IMR-90 (cell line): ENCODE results near the gene CYP4F22. TPM values are rescaled to one million over a fixed set of nuclear protein-coding genes. Genes with fewer than 3 reads are reported as not detected.

Experiments used
- ATAC-seq: fragments of 200-7000 bp; cut with Tn5 transposase; 2 replicates; pipeline ENCODE4 v1.9.1; 2020; ENCODE audit warnings: low read depth, mild to moderate bottlenecking, moderate library complexity
- BruUV-seq: library from RNA; stranded (reverse); fragments of 400-500 nt; replicated peaks from 2 replicates; lab custom pipeline; 2021; lab: Mats Ljungman, UMichigan
- CTCF ChIA-PET: fragments of 300-600 bp; formaldehyde crosslinking; extraction: SDS; loops from one replicate; lab custom pipeline; 2021; ENCODE audit warnings: antibody characterized with exemption; lab: Yijun Ruan, JAX
- POLR2A ChIA-PET: fragments of 300-600 bp; sonication (Branson Sonifier 250); formaldehyde crosslinking; loops from one replicate; lab custom pipeline; 2022; ENCODE audit warnings: antibody characterized with exemption; ENCODE audit not compliant: unreplicated experiment; lab: Charles Lee
- DNase-seq: peaks from one replicate; pipeline ENCODE4 v3.0.0; 2013
- H2AFZ ChIP-seq: replicated peaks from 2 replicates; pipeline ENCODE3; 2013; ENCODE audit warnings: low read length, mild to moderate bottlenecking; ENCODE audit not compliant: poor library complexity
- H2AK5ac ChIP-seq: 2 replicates; pipeline ENCODE4 v1.6.1; 2013; ENCODE audit warnings: low read depth, low read length, inconsistent platforms
- H2AK9ac ChIP-seq: replicated peaks from 2 replicates; pipeline ENCODE3; 2013; ENCODE audit warnings: mild to moderate bottlenecking, low read depth, low read length, moderate library complexity; ENCODE audit not compliant: poor library complexity
- H2BK120ac ChIP-seq: 2 replicates; pipeline ENCODE4 v1.6.1; 2013; ENCODE audit warnings: low read depth, low read length, inconsistent platforms
- H2BK15ac ChIP-seq: 3 replicates; pipeline ENCODE4 v1.6.1; 2013; ENCODE audit warnings: low read depth, low read length, inconsistent platforms
- H2BK20ac ChIP-seq: 2 replicates; pipeline ENCODE4 v1.6.1; 2013; ENCODE audit warnings: low read depth, mild to moderate bottlenecking, inconsistent platforms, low read length, moderate library complexity
- H2BK5ac ChIP-seq: 2 replicates; pipeline ENCODE4 v1.6.1; 2013; ENCODE audit warnings: mild to moderate bottlenecking, low read depth, low read length, inconsistent platforms; ENCODE audit not compliant: poor library complexity, severe bottlenecking
- H3K14ac ChIP-seq: replicated peaks from 2 replicates; pipeline ENCODE4 v1.6.1; 2013; ENCODE audit warnings: low read depth, low read length, inconsistent platforms
- H3K18ac ChIP-seq: 2 replicates; pipeline ENCODE4 v1.6.1; 2013; ENCODE audit warnings: low read depth, low read length, control low read depth
- H3K23ac ChIP-seq: 2 replicates; pipeline ENCODE4 v1.6.1; 2013; ENCODE audit warnings: low read depth, low read length, inconsistent platforms
- H3K27ac ChIP-seq: 2 replicates; pipeline ENCODE4 v1.5.1; 2013; ENCODE audit warnings: mild to moderate bottlenecking, control low read depth, low read length; ENCODE audit not compliant: insufficient read depth
- H3K27me3 ChIP-seq: 2 replicates; pipeline ENCODE4 v1.6.1; 2013; ENCODE audit warnings: low read length; ENCODE audit not compliant: control insufficient read depth, insufficient read depth
- H3K36me3 ChIP-seq: 2 replicates; pipeline ENCODE4 v1.6.1; 2013; ENCODE audit warnings: low read length, mixed read lengths; ENCODE audit not compliant: control insufficient read depth, insufficient read depth
- H3K4ac ChIP-seq: 2 replicates; pipeline ENCODE4 v1.6.1; 2013; ENCODE audit warnings: low read depth, low read length, inconsistent platforms
- H3K4me1 ChIP-seq: 2 replicates; pipeline ENCODE4 v1.6.1; 2013; ENCODE audit warnings: low read length, mixed read lengths; ENCODE audit not compliant: control insufficient read depth, insufficient read depth
- H3K4me2 ChIP-seq: 2 replicates; pipeline ENCODE4 v1.6.1; 2013; ENCODE audit warnings: low read depth, mild to moderate bottlenecking, control low read depth, low read length, moderate library complexity
- H3K4me3 ChIP-seq: 2 replicates; pipeline ENCODE4 v1.5.1; 2013; ENCODE audit warnings: low read depth, mild to moderate bottlenecking, control low read depth, low read length, moderate library complexity; ENCODE audit not compliant: insufficient read depth
- H3K56ac ChIP-seq: 2 replicates; pipeline ENCODE4 v1.6.1; 2013; ENCODE audit warnings: low read length, inconsistent platforms; ENCODE audit not compliant: insufficient read depth; ENCODE audit errors: extremely low read depth
- H3K79me1 ChIP-seq, 2 experiments: 2 replicates each; pipeline ENCODE4 v1.6.1; 2013; ENCODE audit warnings: low read length in 2 of 2, inconsistent platforms in 1 of 2, low read depth in 1 of 2
- H3K9ac ChIP-seq: 2 replicates; pipeline ENCODE4 v1.6.1; 2013; ENCODE audit warnings: low read depth, low read length, control low read depth
- H3K9me1 ChIP-seq: 2 replicates; pipeline ENCODE4 v1.6.1; 2013; ENCODE audit warnings: low read length, inconsistent platforms; ENCODE audit not compliant: insufficient read depth
- H3K9me3 ChIP-seq: 2 replicates; pipeline ENCODE4 v1.6.1; 2013; ENCODE audit warnings: low read length; ENCODE audit not compliant: control insufficient read depth, insufficient read depth
- H4K20me1 ChIP-seq: 2 replicates; pipeline ENCODE4 v1.6.1; 2013; ENCODE audit warnings: low read length, inconsistent platforms; ENCODE audit not compliant: insufficient read depth
- H4K5ac ChIP-seq: 2 replicates; pipeline ENCODE4 v1.6.1; 2013; ENCODE audit warnings: mild to moderate bottlenecking, low read depth, low read length, control low read depth
- H4K8ac ChIP-seq, 2 experiments: 2 replicates each; pipeline ENCODE4 v1.6.1; 2013; ENCODE audit warnings: low read depth in 2 of 2, low read length in 2 of 2, control low read depth in 1 of 2, inconsistent platforms in 1 of 2
- H4K91ac ChIP-seq: 2 replicates; pipeline ENCODE4 v1.6.1; 2013; ENCODE audit warnings: low read depth, low read length, inconsistent platforms; ENCODE audit not compliant: insufficient read depth
- BHLHE40 ChIP-seq: fragments of 150-350 bp; IDR thresholded peaks from 2 replicates; pipeline ENCODE4 v1.6.1; 2016; ENCODE audit warnings: mild to moderate bottlenecking, low read depth, low read length
- CHD1 ChIP-seq: IDR thresholded peaks from 2 replicates; pipeline ENCODE4 v1.6.1; 2012; ENCODE audit warnings: low read depth, low read length, improper control_type of control experiment
- FOS ChIP-seq: fragments of 150-350 bp; IDR thresholded peaks from 2 replicates; pipeline ENCODE4 v1.6.1; 2016; ENCODE audit warnings: low read depth, low read length
- MAZ ChIP-seq: IDR thresholded peaks from 2 replicates; pipeline ENCODE4 v1.6.1; 2012; ENCODE audit warnings: low read depth, mild to moderate bottlenecking, low read length, improper control_type of control experiment, moderate library complexity, borderline replicate concordance
- POLR2A ChIP-seq: IDR thresholded peaks from 2 replicates; pipeline ENCODE4 v1.6.1; 2012; ENCODE audit warnings: mild to moderate bottlenecking, low read depth, low read length
- RCOR1 ChIP-seq: IDR thresholded peaks from 2 replicates; pipeline ENCODE4 v1.6.1; 2012; ENCODE audit warnings: mild to moderate bottlenecking, low read length, improper control_type of control experiment; ENCODE audit not compliant: insufficient replicate concordance
- RFX5 ChIP-seq: IDR thresholded peaks from 2 replicates; pipeline ENCODE4 v1.8.0; 2012; ENCODE audit warnings: low read depth, mild to moderate bottlenecking, low read length, moderate library complexity
- SMC3 ChIP-seq: fragments of 150-350 bp; IDR thresholded peaks from 2 replicates; pipeline ENCODE4 v1.6.1; 2016; ENCODE audit warnings: low read depth, mild to moderate bottlenecking, antibody characterized with exemption, low read length, moderate library complexity
- USF2 ChIP-seq: fragments of 150-350 bp; IDR thresholded peaks from 2 replicates; pipeline ENCODE4 v1.6.1; 2017; ENCODE audit warnings: mild to moderate bottlenecking, antibody characterized with exemption, low read length, low read depth
- WGBS, 2 experiments: methylation state at CpG; one replicate each; pipeline versions ENCODE4 v1.1.5 to v1.1.7; 2013; ENCODE audit warnings: missing lambda C conversion rate in 2 of 2; ENCODE audit not compliant: insufficient read length in 1 of 2; ENCODE audit errors: extremely low coverage in 2 of 2; 5-methylcytosine and 5-hydroxymethylcytosine counted together
- dilution Hi-C: fragments of 300-500 bp; cut with HindIII; formaldehyde crosslinking; loops from one replicate; pipeline ENCODE4 v1.14.3; 2018; ENCODE audit warnings: low sequenced_read_pairs; ENCODE audit not compliant: unreplicated experiment
- in situ Hi-C: fragments of 300-500 bp; cut with MboI; formaldehyde crosslinking; loops from 3 replicates; pipeline ENCODE4 v1.14.3; 2019; ENCODE audit warnings: low sequenced_read_pairs, inconsistent platforms, mixed read lengths
- intact Hi-C: fragments of 100-400 bp; cut with micrococcal nuclease; formaldehyde crosslinking; loops from 2 replicates; pipeline ENCODE4 v1.10.0; 2022
- polyA plus RNA-seq, 3 experiments: library from polyadenylated mRNA; depleted of rRNA; stranded (reverse); fragments of >200 nt; gene quantifications; 2 replicates each; pipeline ENCODE4 v1.2.3, GENCODE V29; 2012; ENCODE audit warnings: low replicate concordance in 1 of 3
- total RNA-seq: library from RNA; depleted of rRNA; stranded (reverse); fragments of >200 nt; gene quantifications from 2 replicates; pipeline ENCODE4 v1.2.3, GENCODE V29; 2012
- TF ChIP-seq, protein P1 (sequence below): conservative IDR thresholded peaks from 2 replicates; pipeline ENCODE4 v1.5.1; 2012; ENCODE audit warnings: mild to moderate bottlenecking, low read depth, low read length, improper control_type of control experiment

Gene CYP4F22
- total and polyA plus RNA-seq, 2 of the 4 experiments (the other 2 are of a cell fraction): not detected

GRCh38 chr19:15475611-15476010, 32.7 kb upstream of the CYP4F22 start:
- Histone ChIP-seq H3K4me3 (no peak overlapping the region), H3K18ac (no peak overlapping the region), H3K4me2 (no peak overlapping the region), H3K9ac (no peak overlapping the region), H3K23ac (no peak overlapping the region), H2BK120ac (no peak overlapping the region), H4K5ac (no peak overlapping the region), H4K8ac (no peak overlapping the region), H3K4me1 (no peaks in the 10 kb centered on the region), H3K9me1 (no peaks in the 10 kb centered on the region), H3K9me3 (no peaks in the 10 kb centered on the region), H3K14ac (no peak overlapping the region), H2BK15ac (no peak overlapping the region), H2AK9ac (no peak overlapping the region), H2AK5ac (no peak overlapping the region), H2AFZ (no peak overlapping the region), H4K20me1 (no peaks in the 10 kb centered on the region), H3K36me3 (no peaks in the 10 kb centered on the region), H3K79me1 (no peaks in the 10 kb centered on the region), H2BK5ac (no peak overlapping the region), H3K27ac (no peak overlapping the region), H3K4ac (no peak overlapping the region), H3K56ac (no peak overlapping the region), H3K27me3 (no peaks in the 10 kb centered on the region), H2BK20ac (no peak overlapping the region), H4K91ac (no peak overlapping the region)
- in situ Hi-C loops (no loop called here), dilution Hi-C loops (no loop called here), intact Hi-C loops (no loop called here)
- no peak for DNase-seq
- 67% methylated on average over 8 of the region's 10 CpGs; no CpG with 5 or more reads in 1 of the 2 experiments for WGBS, 2 experiments
- ATAC-seq: no peak
- ChIA-PET POLR2A (no interaction called here), CTCF (no interaction called here)
- TF ChIP-seq BHLHE40 (no peak), POLR2A (no peak), RFX5 (no peak), USF2 (no peak), RCOR1 (no peak), MAZ (no peak), SMC3 (no peak), CHD1 (no peak), FOS (no peak)
- TF ChIP-seq, protein P1, sequence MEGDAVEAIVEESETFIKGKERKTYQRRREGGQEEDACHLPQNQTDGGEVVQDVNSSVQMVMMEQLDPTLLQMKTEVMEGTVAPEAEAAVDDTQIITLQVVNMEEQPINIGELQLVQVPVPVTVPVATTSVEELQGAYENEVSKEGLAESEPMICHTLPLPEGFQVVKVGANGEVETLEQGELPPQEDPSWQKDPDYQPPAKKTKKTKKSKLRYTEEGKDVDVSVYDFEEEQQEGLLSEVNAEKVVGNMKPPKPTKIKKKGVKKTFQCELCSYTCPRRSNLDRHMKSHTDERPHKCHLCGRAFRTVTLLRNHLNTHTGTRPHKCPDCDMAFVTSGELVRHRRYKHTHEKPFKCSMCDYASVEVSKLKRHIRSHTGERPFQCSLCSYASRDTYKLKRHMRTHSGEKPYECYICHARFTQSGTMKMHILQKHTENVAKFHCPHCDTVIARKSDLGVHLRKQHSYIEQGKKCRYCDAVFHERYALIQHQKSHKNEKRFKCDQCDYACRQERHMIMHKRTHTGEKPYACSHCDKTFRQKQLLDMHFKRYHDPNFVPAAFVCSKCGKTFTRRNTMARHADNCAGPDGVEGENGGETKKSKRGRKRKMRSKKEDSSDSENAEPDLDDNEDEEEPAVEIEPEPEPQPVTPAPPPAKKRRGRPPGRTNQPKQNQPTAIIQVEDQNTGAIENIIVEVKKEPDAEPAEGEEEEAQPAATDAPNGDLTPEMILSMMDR: no peak
- BruUV-seq: no TSS peak
